WTC11 (cell line): ENCODE results near the gene SHC3. TPM values are rescaled to one million over a fixed set of nuclear protein-coding genes. Genes with fewer than 3 reads are reported as not detected.

Experiments used
- ATAC-seq: fragments of 200-7000 bp; cut with Tn5 transposase; 2 replicates; pipeline ENCODE4 v1.10.0; 2021; ENCODE audit warnings: mild to moderate bottlenecking, moderate library complexity
- CTCF ChIA-PET: fragments of 300-600 bp; sonication (Branson Sonifier 250); formaldehyde crosslinking; loops from one replicate; lab custom pipeline; 2021; ENCODE audit warnings: antibody characterized with exemption; lab: Charles Lee
- POLR2A ChIA-PET: fragments of 350-600 bp; sonication (Branson Sonifier 250); formaldehyde crosslinking; loops from one replicate; lab custom pipeline; 2021; ENCODE audit warnings: antibody characterized with exemption; lab: Charles Lee
- DNase-seq: peaks from one replicate; pipeline ENCODE4 v3.0.0; 2021; ENCODE audit warnings: low spot score
- H3K27ac Mint-ChIP-seq: 2 replicates; pipeline ENCODE4 v1.8.0; 2021; ENCODE audit warnings: mixed read lengths
- H3K27me3 Mint-ChIP-seq: 2 replicates; pipeline ENCODE4 v1.8.0; 2021; ENCODE audit warnings: low read depth, mild to moderate bottlenecking, moderate library complexity, mixed read lengths
- H3K36me3 Mint-ChIP-seq: 2 replicates; pipeline ENCODE4 v1.8.0; 2021; ENCODE audit warnings: mixed read lengths
- H3K4me1 Mint-ChIP-seq: 2 replicates; pipeline ENCODE4 v1.8.0; 2022; ENCODE audit warnings: mixed read lengths
- H3K4me3 Mint-ChIP-seq: 2 replicates; pipeline ENCODE4 v1.8.0; 2021; ENCODE audit warnings: mild to moderate bottlenecking, moderate library complexity, mixed read lengths
- H3K9me3 Mint-ChIP-seq: 2 replicates; pipeline ENCODE4 v1.8.0; 2021; ENCODE audit warnings: mixed read lengths
- GABPB1 ChIP-seq: sonication (generic); formaldehyde crosslinking; IDR thresholded peaks from 2 replicates; pipeline ENCODE4 v1.8.1; 2023; ENCODE audit warnings: mild to moderate bottlenecking, missing genetic modification reagents
- GRHL2 ChIP-seq: fragments of 250-450 bp; sonication (Bioruptor Pico); IDR thresholded peaks from 2 replicates; pipeline ENCODE4 v1.8.0; 2022; ENCODE audit warnings: mild to moderate bottlenecking, moderate library complexity; ENCODE audit not compliant: insufficient replicate concordance, severe bottlenecking
- GTF2I ChIP-seq: fragments of 250-450 bp; sonication (Bioruptor Pico); conservative IDR thresholded peaks from 2 replicates; pipeline ENCODE4 v1.4.0; 2021; ENCODE audit warnings: mild to moderate bottlenecking
- NFATC4 ChIP-seq: fragments of 250-450 bp; sonication (Bioruptor Pico); IDR thresholded peaks from 2 replicates; pipeline ENCODE4 v1.9.0; 2021; ENCODE audit warnings: mild to moderate bottlenecking
- TEAD1 ChIP-seq: sonication (generic); formaldehyde crosslinking; IDR thresholded peaks from 2 replicates; pipeline ENCODE4 v1.8.0; 2022; ENCODE audit warnings: mild to moderate bottlenecking, missing genetic modification reagents
- ZNF232 ChIP-seq: sonication (generic); formaldehyde crosslinking; IDR thresholded peaks from 2 replicates; pipeline ENCODE4 v1.8.0; 2022; ENCODE audit warnings: mild to moderate bottlenecking, missing genetic modification reagents
- ZNF317 ChIP-seq: sonication (generic); formaldehyde crosslinking; IDR thresholded peaks from 2 replicates; pipeline ENCODE4 v1.8.1; 2023; ENCODE audit warnings: low read depth, mild to moderate bottlenecking, moderate library complexity, missing genetic modification reagents, borderline replicate concordance
- ZNF416 ChIP-seq: fragments of 250-450 bp; sonication (Bioruptor Pico); IDR thresholded peaks from 2 replicates; pipeline ENCODE4 v1.9.0; 2021; ENCODE audit warnings: mild to moderate bottlenecking, inconsistent platforms
- total RNA-seq: library from RNA; stranded (reverse); gene quantifications from 3 replicates; pipeline ENCODE4 v1.2.3, GENCODE V29; 2021
- TF ChIP-seq, protein P1 (sequence below): sonication (generic); formaldehyde crosslinking; conservative IDR thresholded peaks from 2 replicates; pipeline ENCODE4 v1.8.1; 2022; ENCODE audit warnings: mild to moderate bottlenecking, missing genetic modification reagents
- TF ChIP-seq, protein P2 (sequence below): sonication (generic); formaldehyde crosslinking; IDR thresholded peaks from 2 replicates; pipeline ENCODE4 v1.8.1; 2023; ENCODE audit warnings: mild to moderate bottlenecking, missing genetic modification reagents
- TF ChIP-seq, protein P3 (sequence below): fragments of 250-450 bp; sonication (Bioruptor Pico); IDR thresholded peaks from 2 replicates; pipeline ENCODE4 v1.9.0; 2021; ENCODE audit warnings: mild to moderate bottlenecking, borderline replicate concordance
- TF ChIP-seq, protein P4 (sequence below): sonication (generic); formaldehyde crosslinking; IDR thresholded peaks from 2 replicates; pipeline ENCODE4 v1.8.0; 2022; ENCODE audit warnings: missing genetic modification reagents
- TF ChIP-seq, protein P5 (sequence below): sonication (generic); formaldehyde crosslinking; IDR thresholded peaks from 2 replicates; pipeline ENCODE4 v1.8.0; 2023; ENCODE audit warnings: missing genetic modification reagents
- TF ChIP-seq, protein P6 (sequence below): fragments of 200-600 bp; IDR thresholded peaks from 2 replicates; pipeline ENCODE4 v1.8.0; 2022; ENCODE audit warnings: antibody characterized with exemption
- TF ChIP-seq, protein P7 (sequence below): fragments of 250-450 bp; sonication (Bioruptor Pico); IDR thresholded peaks from 2 replicates; pipeline ENCODE4 v2.1.2; 2022; ENCODE audit warnings: mild to moderate bottlenecking, moderate library complexity

The SHC3 gene
- total RNA-seq, 1 experiment from 2014 or later: 4.9 TPM

DNA sequence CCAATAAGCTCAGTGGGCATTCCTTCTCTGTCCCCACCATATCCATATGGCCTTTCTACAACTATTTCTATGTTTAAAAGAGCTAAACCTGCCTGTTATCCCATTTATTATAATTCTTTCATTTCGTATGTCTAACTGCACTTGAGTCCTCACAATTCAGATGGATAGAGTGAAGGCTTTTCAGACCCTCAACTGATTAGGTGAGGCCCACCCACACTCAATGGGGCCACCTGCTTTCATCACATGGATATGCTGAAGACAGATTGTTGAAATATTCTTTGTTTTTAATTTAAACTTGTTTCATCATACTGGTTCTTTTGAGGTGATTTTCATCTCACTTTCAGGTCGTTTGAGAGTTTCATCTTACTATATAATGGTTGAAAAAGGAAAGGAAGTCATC lies 193.0 kb downstream of the SHC3 start (continued):
- TF ChIP-seq GRHL2 (no peak), TEAD1 (no peak)

DNA sequence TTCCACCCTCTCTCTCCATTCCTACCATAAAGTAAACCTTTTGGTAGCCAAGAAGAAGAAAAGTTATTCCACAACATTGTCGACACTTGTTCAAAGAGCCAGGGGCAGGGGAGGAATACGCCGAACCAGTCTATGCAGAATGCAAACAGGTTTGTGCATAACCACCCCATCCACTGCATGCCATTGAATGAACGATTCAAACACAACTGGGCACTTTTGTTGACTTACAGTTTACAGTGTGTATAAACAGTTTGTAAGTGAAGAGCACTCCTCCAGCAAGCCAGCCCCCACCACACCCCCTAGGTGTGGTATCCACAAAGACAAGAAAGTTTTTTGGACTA lies 194.1 kb downstream of the SHC3 start:
- DNase-seq (no peak), ATAC-seq (no peak)
- POLR2A ChIA-PET: no interaction called here
- CTCF ChIA-PET: no interaction called here
- Mint-ChIP-seq H3K9me3 (peaks cover 25% of the 10 kb centered on the region), H3K36me3 (peaks cover 13% of the 10 kb centered on the region), H3K4me3 (no peak overlapping the region), H3K4me1 (peaks cover 28% of the 10 kb centered on the region), H3K27ac (no peak overlapping the region), H3K27me3 (peaks cover 3% of the 10 kb centered on the region)
- TF ChIP-seq, protein P1, sequence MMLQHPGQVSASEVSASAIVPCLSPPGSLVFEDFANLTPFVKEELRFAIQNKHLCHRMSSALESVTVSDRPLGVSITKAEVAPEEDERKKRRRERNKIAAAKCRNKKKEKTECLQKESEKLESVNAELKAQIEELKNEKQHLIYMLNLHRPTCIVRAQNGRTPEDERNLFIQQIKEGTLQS (CRISPR knock-in tag): no peak
- TF ChIP-seq, protein P2, sequence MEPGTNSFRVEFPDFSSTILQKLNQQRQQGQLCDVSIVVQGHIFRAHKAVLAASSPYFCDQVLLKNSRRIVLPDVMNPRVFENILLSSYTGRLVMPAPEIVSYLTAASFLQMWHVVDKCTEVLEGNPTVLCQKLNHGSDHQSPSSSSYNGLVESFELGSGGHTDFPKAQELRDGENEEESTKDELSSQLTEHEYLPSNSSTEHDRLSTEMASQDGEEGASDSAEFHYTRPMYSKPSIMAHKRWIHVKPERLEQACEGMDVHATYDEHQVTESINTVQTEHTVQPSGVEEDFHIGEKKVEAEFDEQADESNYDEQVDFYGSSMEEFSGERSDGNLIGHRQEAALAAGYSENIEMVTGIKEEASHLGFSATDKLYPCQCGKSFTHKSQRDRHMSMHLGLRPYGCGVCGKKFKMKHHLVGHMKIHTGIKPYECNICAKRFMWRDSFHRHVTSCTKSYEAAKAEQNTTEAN (CRISPR knock-in tag): no peak
- TF ChIP-seq ZNF232 (CRISPR knock-in tag) (no peak), ZNF317 (CRISPR knock-in tag) (no peak), GTF2I (CRISPR knock-in tag) (no peak), NFATC4 (CRISPR knock-in tag) (no peak), TEAD1 (no peak), ZNF416 (CRISPR knock-in tag) (no peak), GABPB1 (no peak)
- TF ChIP-seq, protein P3, sequence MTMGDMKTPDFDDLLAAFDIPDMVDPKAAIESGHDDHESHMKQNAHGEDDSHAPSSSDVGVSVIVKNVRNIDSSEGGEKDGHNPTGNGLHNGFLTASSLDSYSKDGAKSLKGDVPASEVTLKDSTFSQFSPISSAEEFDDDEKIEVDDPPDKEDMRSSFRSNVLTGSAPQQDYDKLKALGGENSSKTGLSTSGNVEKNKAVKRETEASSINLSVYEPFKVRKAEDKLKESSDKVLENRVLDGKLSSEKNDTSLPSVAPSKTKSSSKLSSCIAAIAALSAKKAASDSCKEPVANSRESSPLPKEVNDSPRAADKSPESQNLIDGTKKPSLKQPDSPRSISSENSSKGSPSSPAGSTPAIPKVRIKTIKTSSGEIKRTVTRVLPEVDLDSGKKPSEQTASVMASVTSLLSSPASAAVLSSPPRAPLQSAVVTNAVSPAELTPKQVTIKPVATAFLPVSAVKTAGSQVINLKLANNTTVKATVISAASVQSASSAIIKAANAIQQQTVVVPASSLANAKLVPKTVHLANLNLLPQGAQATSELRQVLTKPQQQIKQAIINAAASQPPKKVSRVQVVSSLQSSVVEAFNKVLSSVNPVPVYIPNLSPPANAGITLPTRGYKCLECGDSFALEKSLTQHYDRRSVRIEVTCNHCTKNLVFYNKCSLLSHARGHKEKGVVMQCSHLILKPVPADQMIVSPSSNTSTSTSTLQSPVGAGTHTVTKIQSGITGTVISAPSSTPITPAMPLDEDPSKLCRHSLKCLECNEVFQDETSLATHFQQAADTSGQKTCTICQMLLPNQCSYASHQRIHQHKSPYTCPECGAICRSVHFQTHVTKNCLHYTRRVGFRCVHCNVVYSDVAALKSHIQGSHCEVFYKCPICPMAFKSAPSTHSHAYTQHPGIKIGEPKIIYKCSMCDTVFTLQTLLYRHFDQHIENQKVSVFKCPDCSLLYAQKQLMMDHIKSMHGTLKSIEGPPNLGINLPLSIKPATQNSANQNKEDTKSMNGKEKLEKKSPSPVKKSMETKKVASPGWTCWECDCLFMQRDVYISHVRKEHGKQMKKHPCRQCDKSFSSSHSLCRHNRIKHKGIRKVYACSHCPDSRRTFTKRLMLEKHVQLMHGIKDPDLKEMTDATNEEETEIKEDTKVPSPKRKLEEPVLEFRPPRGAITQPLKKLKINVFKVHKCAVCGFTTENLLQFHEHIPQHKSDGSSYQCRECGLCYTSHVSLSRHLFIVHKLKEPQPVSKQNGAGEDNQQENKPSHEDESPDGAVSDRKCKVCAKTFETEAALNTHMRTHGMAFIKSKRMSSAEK (CRISPR knock-in tag): no peak
- TF ChIP-seq, protein P4, sequence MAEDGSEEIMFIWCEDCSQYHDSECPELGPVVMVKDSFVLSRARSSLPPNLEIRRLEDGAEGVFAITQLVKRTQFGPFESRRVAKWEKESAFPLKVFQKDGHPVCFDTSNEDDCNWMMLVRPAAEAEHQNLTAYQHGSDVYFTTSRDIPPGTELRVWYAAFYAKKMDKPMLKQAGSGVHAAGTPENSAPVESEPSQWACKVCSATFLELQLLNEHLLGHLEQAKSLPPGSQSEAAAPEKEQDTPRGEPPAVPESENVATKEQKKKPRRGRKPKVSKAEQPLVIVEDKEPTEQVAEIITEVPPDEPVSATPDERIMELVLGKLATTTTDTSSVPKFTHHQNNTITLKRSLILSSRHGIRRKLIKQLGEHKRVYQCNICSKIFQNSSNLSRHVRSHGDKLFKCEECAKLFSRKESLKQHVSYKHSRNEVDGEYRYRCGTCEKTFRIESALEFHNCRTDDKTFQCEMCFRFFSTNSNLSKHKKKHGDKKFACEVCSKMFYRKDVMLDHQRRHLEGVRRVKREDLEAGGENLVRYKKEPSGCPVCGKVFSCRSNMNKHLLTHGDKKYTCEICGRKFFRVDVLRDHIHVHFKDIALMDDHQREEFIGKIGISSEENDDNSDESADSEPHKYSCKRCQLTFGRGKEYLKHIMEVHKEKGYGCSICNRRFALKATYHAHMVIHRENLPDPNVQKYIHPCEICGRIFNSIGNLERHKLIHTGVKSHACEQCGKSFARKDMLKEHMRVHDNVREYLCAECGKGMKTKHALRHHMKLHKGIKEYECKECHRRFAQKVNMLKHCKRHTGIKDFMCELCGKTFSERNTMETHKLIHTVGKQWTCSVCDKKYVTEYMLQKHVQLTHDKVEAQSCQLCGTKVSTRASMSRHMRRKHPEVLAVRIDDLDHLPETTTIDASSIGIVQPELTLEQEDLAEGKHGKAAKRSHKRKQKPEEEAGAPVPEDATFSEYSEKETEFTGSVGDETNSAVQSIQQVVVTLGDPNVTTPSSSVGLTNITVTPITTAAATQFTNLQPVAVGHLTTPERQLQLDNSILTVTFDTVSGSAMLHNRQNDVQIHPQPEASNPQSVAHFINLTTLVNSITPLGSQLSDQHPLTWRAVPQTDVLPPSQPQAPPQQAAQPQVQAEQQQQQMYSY (CRISPR knock-in tag): no peak
- TF ChIP-seq, protein P5, sequence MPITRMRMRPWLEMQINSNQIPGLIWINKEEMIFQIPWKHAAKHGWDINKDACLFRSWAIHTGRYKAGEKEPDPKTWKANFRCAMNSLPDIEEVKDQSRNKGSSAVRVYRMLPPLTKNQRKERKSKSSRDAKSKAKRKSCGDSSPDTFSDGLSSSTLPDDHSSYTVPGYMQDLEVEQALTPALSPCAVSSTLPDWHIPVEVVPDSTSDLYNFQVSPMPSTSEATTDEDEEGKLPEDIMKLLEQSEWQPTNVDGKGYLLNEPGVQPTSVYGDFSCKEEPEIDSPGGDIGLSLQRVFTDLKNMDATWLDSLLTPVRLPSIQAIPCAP (CRISPR knock-in tag): no peak
- TF ChIP-seq, protein P6, sequence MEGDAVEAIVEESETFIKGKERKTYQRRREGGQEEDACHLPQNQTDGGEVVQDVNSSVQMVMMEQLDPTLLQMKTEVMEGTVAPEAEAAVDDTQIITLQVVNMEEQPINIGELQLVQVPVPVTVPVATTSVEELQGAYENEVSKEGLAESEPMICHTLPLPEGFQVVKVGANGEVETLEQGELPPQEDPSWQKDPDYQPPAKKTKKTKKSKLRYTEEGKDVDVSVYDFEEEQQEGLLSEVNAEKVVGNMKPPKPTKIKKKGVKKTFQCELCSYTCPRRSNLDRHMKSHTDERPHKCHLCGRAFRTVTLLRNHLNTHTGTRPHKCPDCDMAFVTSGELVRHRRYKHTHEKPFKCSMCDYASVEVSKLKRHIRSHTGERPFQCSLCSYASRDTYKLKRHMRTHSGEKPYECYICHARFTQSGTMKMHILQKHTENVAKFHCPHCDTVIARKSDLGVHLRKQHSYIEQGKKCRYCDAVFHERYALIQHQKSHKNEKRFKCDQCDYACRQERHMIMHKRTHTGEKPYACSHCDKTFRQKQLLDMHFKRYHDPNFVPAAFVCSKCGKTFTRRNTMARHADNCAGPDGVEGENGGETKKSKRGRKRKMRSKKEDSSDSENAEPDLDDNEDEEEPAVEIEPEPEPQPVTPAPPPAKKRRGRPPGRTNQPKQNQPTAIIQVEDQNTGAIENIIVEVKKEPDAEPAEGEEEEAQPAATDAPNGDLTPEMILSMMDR: no peak
- TF ChIP-seq, protein P7, sequence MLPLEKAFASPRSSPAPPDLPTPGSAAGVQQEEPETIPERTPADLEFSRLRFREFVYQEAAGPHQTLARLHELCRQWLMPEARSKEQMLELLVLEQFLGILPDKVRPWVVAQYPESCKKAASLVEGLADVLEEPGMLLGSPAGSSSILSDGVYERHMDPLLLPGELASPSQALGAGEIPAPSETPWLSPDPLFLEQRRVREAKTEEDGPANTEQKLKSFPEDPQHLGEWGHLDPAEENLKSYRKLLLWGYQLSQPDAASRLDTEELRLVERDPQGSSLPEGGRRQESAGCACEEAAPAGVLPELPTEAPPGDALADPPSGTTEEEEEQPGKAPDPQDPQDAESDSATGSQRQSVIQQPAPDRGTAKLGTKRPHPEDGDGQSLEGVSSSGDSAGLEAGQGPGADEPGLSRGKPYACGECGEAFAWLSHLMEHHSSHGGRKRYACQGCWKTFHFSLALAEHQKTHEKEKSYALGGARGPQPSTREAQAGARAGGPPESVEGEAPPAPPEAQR: no peak
